Activated CD4-positive, CD25-positive, alpha-beta regulatory T cell (primary cell): ENCODE data around the gene PLEK2.

ENCODE experiments used
- DNase-seq, 4 experiments: peaks; one replicate each; lab custom pipeline; 2025; lab: John Stamatoyannopoulos, UW

Gene PLEK2

GRCh38 chr14:67397536-67397935, 14.4 kb downstream of the PLEK2 start:
- DNase-seq, result no peak

- no peak for DNase-seq
Observed at GRCh38 chr14:67396381-67396970, 15.5 kb downstream of the PLEK2 start.

- DNase-seq, result no peak
Observed at GRCh38 chr14:67395876-67396189, 16.1 kb downstream of the PLEK2 start.

- no peak for DNase-seq
Observed at GRCh38 chr14:67395086-67395875, 16.7 kb downstream of the PLEK2 start.

DNA sequence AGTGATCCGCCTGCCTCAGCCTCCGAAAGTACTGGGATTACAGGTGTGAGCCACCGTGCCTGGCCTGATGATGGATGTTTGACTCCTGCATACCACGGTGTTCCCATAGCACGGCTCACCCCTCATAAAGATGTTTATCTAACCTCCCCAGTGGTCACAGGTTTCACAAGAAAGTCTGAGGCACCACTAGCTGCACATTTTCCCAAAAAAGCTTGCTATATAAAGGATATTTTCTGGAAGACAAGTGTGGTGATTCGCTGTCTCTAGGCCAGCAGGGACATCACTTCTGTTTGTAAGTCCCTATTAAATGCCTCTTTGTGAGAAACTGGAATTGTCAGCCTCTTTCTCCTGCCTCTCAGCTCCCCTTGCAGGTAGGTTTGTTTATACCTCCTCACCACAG, 18.3 kb downstream of the PLEK2 start:
- DNase-seq, result no peak

GRCh38 chr14:67392800-67393199, 19.2 kb downstream of the PLEK2 start:
- DNase-seq, result no peak

- DNase-seq, result no peak
Observed at GRCh38 chr14:67392123-67392522, 19.8 kb downstream of the PLEK2 start.

GRCh38 chr14:67391268-67391667, 20.7 kb downstream of the PLEK2 start:
- no peak for DNase-seq

- no peak for DNase-seq
Observed at GRCh38 chr14:67389811-67390534, 22.0 kb downstream of the PLEK2 start.

- no peak for DNase-seq
Observed at GRCh38 chr14:67389275-67389674, 22.7 kb downstream of the PLEK2 start.

- DNase-seq, result no peak
Observed at GRCh38 chr14:67387195-67387594, 24.8 kb downstream of the PLEK2 start.

GRCh38 chr14:67385618-67386017, 26.3 kb downstream of the PLEK2 start:
- no peak for DNase-seq

- no peak for DNase-seq
Observed at GRCh38 chr14:67385120-67385519, 26.8 kb downstream of the PLEK2 start.

DNA sequence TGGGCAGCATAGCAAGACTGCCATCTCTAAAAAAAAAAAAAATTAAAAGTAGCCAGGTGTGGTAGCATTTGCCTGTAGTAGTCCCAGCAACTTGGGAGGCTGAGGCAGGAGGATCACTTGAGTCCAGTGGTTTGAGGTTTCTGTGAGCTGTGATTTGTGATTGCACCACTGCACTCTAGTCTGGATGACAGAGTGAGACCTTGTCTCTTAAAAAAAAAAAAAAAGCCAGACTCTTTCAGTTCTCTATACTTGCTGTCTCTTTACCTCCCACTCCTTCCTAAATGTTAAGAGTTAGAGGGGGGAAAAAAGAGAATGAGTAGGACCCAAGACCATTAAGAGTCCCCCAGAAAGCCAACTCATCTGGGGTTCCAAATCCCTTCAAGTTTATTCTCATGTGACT, 34.0 kb downstream of the PLEK2 start:
- DNase-seq, result no peak

DNA sequence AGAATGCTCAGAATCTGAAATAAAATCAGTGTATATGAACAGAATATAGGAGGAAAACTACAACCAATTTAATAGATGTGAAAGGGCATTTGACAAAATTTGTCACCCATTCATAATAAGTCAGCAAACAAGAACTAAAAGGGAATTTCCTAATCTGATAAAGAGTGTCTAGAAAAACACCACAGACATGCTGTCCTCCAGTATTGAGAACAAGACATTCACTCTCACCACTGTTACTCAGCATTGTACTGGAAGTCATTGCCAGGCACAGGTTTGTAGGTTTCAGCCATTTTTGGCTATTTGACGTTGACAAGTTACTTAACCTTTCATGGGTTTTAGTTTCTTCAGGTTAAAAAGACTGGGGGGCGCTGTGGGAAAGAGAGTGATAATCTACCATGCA, 38.6 kb downstream of the PLEK2 start:
- no peak for DNase-seq

DNA sequence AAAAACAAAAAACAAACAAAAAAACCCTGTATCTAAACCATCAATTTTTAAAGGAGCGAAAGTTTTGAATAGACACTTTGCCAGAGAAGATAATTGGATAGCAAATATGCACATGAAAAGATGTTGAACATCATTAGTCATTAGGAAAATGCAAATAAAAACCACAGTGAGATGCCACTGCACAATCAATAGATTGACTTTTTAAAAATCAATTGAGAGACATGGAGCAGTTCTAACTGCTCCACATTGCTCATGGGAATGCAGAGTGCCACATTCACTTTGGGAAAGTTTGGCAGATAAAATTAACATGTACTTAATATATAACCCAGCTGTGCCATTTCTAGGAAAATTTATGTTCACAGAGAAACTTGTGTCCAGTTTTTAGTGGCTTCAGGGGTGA, 39.1 kb downstream of the PLEK2 start:
- DNase-seq, result no peak

- no peak for DNase-seq
Observed at GRCh38 chr14:67371247-67372148, 40.5 kb downstream of the PLEK2 start.

DNA sequence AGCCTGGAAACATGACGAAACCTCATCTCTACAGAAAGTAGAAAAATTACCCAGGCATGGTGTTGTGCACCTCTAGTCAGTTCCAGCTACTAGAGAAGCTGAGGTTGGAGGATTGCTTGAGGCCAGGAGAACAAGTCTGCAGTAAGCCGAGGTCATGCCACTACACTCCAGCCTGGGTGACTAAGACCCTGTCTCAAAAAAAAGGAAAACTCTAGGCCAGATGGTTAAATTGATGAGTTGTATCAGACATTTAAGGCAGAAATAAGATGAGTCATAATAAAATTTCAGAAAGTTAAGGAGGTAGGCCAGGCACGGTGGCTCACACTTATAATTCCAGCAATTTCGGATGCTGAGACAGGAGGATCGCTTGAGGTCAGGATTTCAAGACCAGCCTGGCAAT, 41.1 kb downstream of the PLEK2 start:
- no peak for DNase-seq

DNA sequence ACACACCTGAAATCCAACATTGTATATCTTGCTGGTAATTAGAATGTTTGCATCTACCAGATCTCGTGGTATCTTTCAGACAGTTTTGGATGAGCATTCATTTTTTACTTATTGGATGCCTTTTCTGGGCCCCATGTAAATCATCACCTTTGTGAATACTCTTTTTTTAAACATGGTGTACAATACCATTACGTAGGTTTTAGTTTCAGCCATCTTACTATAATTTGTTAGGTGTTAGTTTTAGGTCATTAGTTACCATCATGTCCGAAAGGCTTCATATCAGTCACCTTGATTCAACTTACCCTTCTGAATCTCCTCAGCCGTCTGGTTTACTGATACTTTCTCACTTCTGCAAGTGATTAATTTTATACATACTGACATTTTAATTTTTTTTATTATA, 46.5 kb downstream of the PLEK2 start:
- no peak for DNase-seq

DNA sequence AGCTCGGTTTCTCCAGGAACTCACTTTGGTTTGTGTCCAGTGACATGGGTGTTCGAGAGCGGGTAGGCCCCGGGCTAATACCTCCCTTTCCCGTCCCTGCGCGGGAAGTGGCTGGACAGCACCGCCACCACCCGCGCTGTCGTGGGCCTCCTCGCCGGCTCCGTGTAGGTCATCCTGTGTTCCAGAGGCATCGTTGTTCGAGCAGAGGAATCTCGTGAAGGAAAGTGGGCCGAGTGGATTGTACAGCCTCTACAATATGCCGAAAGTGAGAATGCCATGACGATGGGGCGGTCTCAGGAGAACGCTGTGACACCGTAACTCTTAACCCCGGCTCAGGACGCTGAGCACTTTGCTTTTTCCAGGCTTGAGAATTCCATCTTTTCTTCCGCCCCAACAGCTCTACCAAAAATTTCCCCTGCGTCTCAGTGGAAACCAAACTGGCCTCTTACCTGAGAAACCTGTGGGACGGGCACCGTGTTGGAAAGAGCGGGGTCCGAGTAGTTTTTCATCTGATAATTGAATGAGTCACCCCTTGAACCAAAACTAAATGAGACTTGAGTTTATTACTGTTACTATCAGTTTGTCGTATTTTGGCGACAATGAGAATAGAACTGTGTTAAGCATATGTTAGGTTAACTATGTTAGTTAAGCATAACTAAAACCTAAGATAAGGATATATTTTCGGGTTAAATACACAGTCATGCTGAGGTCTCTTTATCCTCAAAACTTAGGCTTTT, 51.3 kb downstream of the PLEK2 start:
- DNase-seq, result no peak

- peak; percentile 96 to 99 (median 98) for DNase-seq
Observed at GRCh38 chr14:67359775-67360469, 52.0 kb downstream of the PLEK2 start, which contains the start of the genes ATP6V1D and EIF2S1. Gene ATP6V1D (minus strand): TSS chr14:67359804. CDS start chr14:67359698, 106 bp downstream. Gene EIF2S1 (plus strand): TSS chr14:67360328. CDS start chr14:67364768, 4,440 bp downstream.
